ENCODE measurements around the gene SPI1.

GRCh38 chr11:47333886-47334443 lies 44.4 kb downstream of the SPI1 start:
- TF ChIP-seq CTCF (IDR thresholded peaks at IDR 0.05): no peak
- no peak for TF ChIP-seq EZH2 (IDR thresholded peaks at IDR 0.05)

Measured in neural progenitor cell (in vitro differentiated cells).